GM23338 (cell line): ENCODE results near the gene IL17REL. TPM values are rescaled to one million over a fixed set of nuclear protein-coding genes. Genes with fewer than 3 reads are reported as not detected.

Experiments
- ATAC-seq: fragments of 200-7000 bp; cut with Tn5 transposase; 3 replicates; pipeline ENCODE4 v1.9.1; 2020
- DNase-seq: peaks from one replicate; pipeline ENCODE4 v3.0.0-alpha.2; 2015; ENCODE audit warnings: low spot score
- H2AFZ ChIP-seq: fragments of 200-600 bp; sonication (generic); 2 replicates; pipeline ENCODE4 v1.8.0; 2016; ENCODE audit warnings: antibody characterized with exemption, mild to moderate bottlenecking, moderate library complexity
- H3F3A ChIP-seq: fragments of 200-600 bp; sonication (generic); replicated peaks from 2 replicates; pipeline ENCODE4 v1.8.0; 2017; ENCODE audit warnings: antibody characterized with exemption, mixed run types, low read depth
- H3K27ac ChIP-seq: fragments of 200-600 bp; sonication (generic); 2 replicates; pipeline ENCODE4 v1.6.1; 2016; ENCODE audit warnings: low read depth
- H3K27me3 ChIP-seq: fragments of 200-600 bp; sonication (generic); 2 replicates; pipeline ENCODE4 v1.8.0; 2016; ENCODE audit warnings: mild to moderate bottlenecking, mixed run types, moderate library complexity; ENCODE audit not compliant: insufficient read depth
- H3K36me3 ChIP-seq: fragments of 200-600 bp; sonication (generic); 2 replicates; pipeline ENCODE4 v1.8.0; 2016; ENCODE audit warnings: mild to moderate bottlenecking; ENCODE audit not compliant: insufficient read depth
- H3K4me1 ChIP-seq: fragments of 200-600 bp; sonication (generic); 2 replicates; pipeline ENCODE4 v1.8.0; 2016; ENCODE audit warnings: mild to moderate bottlenecking, moderate library complexity; ENCODE audit not compliant: insufficient read depth
- H3K4me2 ChIP-seq: fragments of 200-600 bp; sonication (generic); 2 replicates; pipeline ENCODE4 v1.7.1; 2017; ENCODE audit warnings: mixed run types
- H3K4me3 ChIP-seq: fragments of 200-600 bp; sonication (generic); 2 replicates; pipeline ENCODE4 v1.6.1; 2016; ENCODE audit warnings: mixed run types
- H3K79me2 ChIP-seq: fragments of 200-600 bp; sonication (generic); replicated peaks from 2 replicates; pipeline ENCODE4 v1.8.0; 2017; ENCODE audit warnings: mild to moderate bottlenecking; ENCODE audit not compliant: insufficient read depth
- H3K9me2 ChIP-seq: fragments of 200-600 bp; sonication (generic); 2 replicates; pipeline ENCODE4 v1.8.0; 2017; ENCODE audit not compliant: insufficient read depth
- H4K20me1 ChIP-seq: fragments of 200-600 bp; sonication (generic); replicated peaks from 2 replicates; pipeline ENCODE4 v1.8.0; 2017; ENCODE audit warnings: mild to moderate bottlenecking; ENCODE audit not compliant: insufficient read depth
- H3K27ac Mint-ChIP-seq: 2 replicates; pipeline ENCODE4 v1.8.0; 2020; ENCODE audit warnings: inconsistent platforms, mild to moderate bottlenecking, moderate library complexity, mixed read lengths
- H3K27me3 Mint-ChIP-seq: 3 replicates; pipeline ENCODE4 v1.8.0; 2022; ENCODE audit warnings: low read depth, mild to moderate bottlenecking, moderate library complexity, mixed read lengths, inconsistent platforms; ENCODE audit not compliant: insufficient read depth, poor library complexity
- H3K36me3 Mint-ChIP-seq: 3 replicates; pipeline ENCODE4 v1.8.0; 2021; ENCODE audit warnings: low read depth, mild to moderate bottlenecking, inconsistent platforms, moderate library complexity, mixed read lengths
- H3K4me1 Mint-ChIP-seq: 3 replicates; pipeline ENCODE4 v1.8.0; 2020; ENCODE audit warnings: mild to moderate bottlenecking, inconsistent platforms, mixed read lengths
- H3K4me3 Mint-ChIP-seq: 3 replicates; pipeline ENCODE4 v1.8.0; 2021; ENCODE audit warnings: moderate library complexity, mild to moderate bottlenecking, inconsistent platforms, mixed read lengths
- H3K9me3 Mint-ChIP-seq: 3 replicates; pipeline ENCODE4 v1.8.0; 2020; ENCODE audit warnings: moderate library complexity, mild to moderate bottlenecking, inconsistent platforms, mixed read lengths
- EZH2 ChIP-seq: fragments of 200-600 bp; sonication (generic); IDR thresholded peaks from one replicate; pipeline ENCODE4 v1.8.0; 2017; ENCODE audit warnings: antibody characterized with exemption, mild to moderate bottlenecking, low read depth; ENCODE audit not compliant: unreplicated experiment
- POLR2AphosphoS5 ChIP-seq: IDR thresholded peaks from 2 replicates; pipeline ENCODE4 v1.6.1; 2016; ENCODE audit warnings: antibody characterized with exemption, low read depth
- ZNF331 ChIP-seq: fragments of 250-450 bp; sonication (Bioruptor Pico); IDR thresholded peaks from 2 replicates; pipeline ENCODE4 v1.5.0; 2020; ENCODE audit warnings: low read depth, mild to moderate bottlenecking, moderate library complexity
- polyA plus RNA-seq: library from polyadenylated mRNA; unstranded; fragments of >200 nt; fragmentation: Nextera tagmentation; extraction: Ambion mirVana; gene quantifications from 2 replicates; pipeline ENCODE4 v1.2.1, GENCODE V29; 2016
- total RNA-seq: library from RNA; depleted of rRNA; stranded (reverse); fragments of >200 nt; shearing (Covaris generic); gene quantifications from 2 replicates; pipeline ENCODE4 v1.2.3, GENCODE V29; 2014
- TF ChIP-seq, protein P1 (sequence below), 2 experiments: fragments of 200-600 bp in 1 of 2; sonication (generic) in 1 of 2; conservative IDR thresholded peaks; 2 replicates each; pipeline versions ENCODE4 v1.5.1 to v1.6.1; 2016 to 2017; ENCODE audit warnings: antibody characterized with exemption in 2 of 2, low read depth in 2 of 2, mild to moderate bottlenecking in 2 of 2, moderate library complexity in 1 of 2
- TF ChIP-seq, protein P2 (sequence below): fragments of 250-450 bp; sonication (Bioruptor Pico); IDR thresholded peaks from 2 replicates; pipeline ENCODE4 v1.5.0; 2020; ENCODE audit warnings: mild to moderate bottlenecking, moderate library complexity

Gene IL17REL
- total and polyA plus RNA-seq, 2 experiments from 2014 or later = 0.31 TPM; not detected in 1

DNA sequence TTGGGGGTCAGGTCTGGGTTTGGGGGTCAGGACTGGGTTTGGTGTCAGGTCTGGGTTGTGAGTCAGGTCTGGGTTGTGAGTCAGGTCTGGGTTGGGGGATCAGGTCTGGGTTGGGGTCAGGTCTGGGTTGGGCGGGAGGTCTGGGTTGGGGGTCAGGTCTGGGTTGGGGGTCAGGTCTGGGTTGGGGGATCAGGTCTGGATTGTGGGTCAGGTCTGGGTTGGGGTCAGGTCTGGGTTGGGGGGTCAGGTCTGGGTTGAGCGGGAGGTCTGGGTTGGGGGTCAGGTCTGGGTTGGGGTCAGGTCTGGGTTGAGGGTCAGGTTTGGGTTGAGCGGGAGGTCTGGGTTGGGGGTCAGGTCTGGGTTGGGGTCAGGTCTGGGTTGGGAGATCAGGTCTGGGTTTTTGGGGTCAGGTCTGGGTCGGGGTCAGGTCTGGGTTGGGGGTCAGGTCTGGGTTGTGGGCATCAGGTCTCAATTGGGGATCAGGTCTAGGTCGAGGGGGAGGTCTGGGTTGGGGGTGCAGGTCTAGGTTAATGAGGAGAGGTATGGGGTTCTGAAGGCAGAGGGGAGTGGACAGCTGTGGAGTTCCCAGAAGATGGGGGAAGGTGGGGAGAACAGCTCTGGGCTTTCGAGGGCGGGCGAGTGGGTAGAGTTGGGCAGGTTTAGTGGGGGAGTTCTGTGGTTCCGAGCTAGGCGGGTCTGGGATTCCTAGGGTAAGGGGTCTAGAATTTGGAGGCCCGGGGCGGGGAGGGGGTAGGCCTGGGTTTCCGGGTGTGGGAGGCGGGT lies 44.9 kb upstream of the IL17REL start:
- no peaks in the 10 kb centered on the region for H4K20me1 ChIP-seq
- H3K9me3 Mint-ChIP-seq = no peaks in the 10 kb centered on the region; the same call in 2 of the 3 replicates
- no peak for ATAC-seq

DNA sequence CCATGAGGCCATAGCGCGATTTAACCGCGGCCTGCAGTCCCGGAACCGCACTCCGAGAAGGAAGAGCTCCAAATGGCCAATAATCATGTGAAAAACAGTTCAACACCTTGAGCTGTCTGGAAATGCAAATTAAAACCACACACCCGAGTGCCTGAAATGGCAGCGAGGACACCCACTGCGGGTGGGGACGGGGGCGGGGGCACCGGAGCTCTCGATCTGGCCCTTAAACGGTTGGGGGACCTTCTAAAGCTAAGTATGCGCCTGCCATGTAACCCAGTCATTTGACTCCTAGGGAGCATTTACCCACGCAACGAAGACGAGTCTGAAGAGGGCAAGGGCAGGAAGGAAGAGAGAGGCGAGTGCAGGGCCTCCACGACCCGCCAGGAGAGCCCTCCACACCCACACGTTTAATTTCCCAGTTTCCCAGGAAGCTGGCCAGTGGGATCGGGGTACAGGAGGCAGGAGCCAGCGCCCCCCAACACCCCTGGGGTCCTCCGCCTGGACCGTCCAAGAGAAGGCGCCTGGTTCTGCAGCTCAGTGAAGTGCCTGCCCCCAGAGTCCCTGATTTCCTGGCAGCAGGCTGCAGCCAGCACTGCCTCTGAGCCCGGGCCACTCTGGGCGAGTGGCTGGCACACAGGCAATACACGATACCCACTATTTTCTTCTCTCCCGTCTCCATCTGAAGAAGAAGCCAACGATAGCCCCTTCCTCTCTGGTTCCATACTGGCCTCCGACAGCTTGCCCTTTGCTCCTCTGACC lies 43.8 kb upstream of the IL17REL start:
- 0 out of 2 replicates have a peak, but pooled peaks cover 3% of the 10 kb centered on the region for H3F3A ChIP-seq
- H3K27me3 ChIP-seq = peaks cover 17% of the 10 kb centered on the region
- ATAC-seq (no peak), DNase-seq (peak; percentile 20)
- Mint-ChIP-seq H3K27ac (no peak overlapping the region), H3K27me3 (peaks cover 20% of the 10 kb centered on the region), H3K4me1 (peaks cover 11% of the 10 kb centered on the region), H3K36me3 (no peaks in the 10 kb centered on the region), H3K4me3 (no peak overlapping the region; the same call in 2 of the 3 replicates), H3K9me3 (no peaks in the 10 kb centered on the region; the same call in 2 of the 3 replicates)
- H3K4me3 ChIP-seq = no peak overlapping the region
- H3K4me2 ChIP-seq = no peak overlapping the region
- peaks cover 5% of the 10 kb centered on the region for H3K4me1 ChIP-seq
- H2AFZ ChIP-seq = no peak overlapping the region
- H3K36me3 ChIP-seq = no peaks in the 10 kb centered on the region
- H3K27ac ChIP-seq = no peak overlapping the region
- no peaks in the 10 kb centered on the region for H3K9me2 ChIP-seq
- TF ChIP-seq, protein P1, sequence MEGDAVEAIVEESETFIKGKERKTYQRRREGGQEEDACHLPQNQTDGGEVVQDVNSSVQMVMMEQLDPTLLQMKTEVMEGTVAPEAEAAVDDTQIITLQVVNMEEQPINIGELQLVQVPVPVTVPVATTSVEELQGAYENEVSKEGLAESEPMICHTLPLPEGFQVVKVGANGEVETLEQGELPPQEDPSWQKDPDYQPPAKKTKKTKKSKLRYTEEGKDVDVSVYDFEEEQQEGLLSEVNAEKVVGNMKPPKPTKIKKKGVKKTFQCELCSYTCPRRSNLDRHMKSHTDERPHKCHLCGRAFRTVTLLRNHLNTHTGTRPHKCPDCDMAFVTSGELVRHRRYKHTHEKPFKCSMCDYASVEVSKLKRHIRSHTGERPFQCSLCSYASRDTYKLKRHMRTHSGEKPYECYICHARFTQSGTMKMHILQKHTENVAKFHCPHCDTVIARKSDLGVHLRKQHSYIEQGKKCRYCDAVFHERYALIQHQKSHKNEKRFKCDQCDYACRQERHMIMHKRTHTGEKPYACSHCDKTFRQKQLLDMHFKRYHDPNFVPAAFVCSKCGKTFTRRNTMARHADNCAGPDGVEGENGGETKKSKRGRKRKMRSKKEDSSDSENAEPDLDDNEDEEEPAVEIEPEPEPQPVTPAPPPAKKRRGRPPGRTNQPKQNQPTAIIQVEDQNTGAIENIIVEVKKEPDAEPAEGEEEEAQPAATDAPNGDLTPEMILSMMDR (conservative IDR thresholded peaks at IDR 0.05; ENCODE audit: low read depth in 2 of 2) = no peak
- TF ChIP-seq EZH2 (no peak), ZNF331 (CRISPR knock-in tag) (no peak), POLR2AphosphoS5 (no peak)
- TF ChIP-seq, protein P2, sequence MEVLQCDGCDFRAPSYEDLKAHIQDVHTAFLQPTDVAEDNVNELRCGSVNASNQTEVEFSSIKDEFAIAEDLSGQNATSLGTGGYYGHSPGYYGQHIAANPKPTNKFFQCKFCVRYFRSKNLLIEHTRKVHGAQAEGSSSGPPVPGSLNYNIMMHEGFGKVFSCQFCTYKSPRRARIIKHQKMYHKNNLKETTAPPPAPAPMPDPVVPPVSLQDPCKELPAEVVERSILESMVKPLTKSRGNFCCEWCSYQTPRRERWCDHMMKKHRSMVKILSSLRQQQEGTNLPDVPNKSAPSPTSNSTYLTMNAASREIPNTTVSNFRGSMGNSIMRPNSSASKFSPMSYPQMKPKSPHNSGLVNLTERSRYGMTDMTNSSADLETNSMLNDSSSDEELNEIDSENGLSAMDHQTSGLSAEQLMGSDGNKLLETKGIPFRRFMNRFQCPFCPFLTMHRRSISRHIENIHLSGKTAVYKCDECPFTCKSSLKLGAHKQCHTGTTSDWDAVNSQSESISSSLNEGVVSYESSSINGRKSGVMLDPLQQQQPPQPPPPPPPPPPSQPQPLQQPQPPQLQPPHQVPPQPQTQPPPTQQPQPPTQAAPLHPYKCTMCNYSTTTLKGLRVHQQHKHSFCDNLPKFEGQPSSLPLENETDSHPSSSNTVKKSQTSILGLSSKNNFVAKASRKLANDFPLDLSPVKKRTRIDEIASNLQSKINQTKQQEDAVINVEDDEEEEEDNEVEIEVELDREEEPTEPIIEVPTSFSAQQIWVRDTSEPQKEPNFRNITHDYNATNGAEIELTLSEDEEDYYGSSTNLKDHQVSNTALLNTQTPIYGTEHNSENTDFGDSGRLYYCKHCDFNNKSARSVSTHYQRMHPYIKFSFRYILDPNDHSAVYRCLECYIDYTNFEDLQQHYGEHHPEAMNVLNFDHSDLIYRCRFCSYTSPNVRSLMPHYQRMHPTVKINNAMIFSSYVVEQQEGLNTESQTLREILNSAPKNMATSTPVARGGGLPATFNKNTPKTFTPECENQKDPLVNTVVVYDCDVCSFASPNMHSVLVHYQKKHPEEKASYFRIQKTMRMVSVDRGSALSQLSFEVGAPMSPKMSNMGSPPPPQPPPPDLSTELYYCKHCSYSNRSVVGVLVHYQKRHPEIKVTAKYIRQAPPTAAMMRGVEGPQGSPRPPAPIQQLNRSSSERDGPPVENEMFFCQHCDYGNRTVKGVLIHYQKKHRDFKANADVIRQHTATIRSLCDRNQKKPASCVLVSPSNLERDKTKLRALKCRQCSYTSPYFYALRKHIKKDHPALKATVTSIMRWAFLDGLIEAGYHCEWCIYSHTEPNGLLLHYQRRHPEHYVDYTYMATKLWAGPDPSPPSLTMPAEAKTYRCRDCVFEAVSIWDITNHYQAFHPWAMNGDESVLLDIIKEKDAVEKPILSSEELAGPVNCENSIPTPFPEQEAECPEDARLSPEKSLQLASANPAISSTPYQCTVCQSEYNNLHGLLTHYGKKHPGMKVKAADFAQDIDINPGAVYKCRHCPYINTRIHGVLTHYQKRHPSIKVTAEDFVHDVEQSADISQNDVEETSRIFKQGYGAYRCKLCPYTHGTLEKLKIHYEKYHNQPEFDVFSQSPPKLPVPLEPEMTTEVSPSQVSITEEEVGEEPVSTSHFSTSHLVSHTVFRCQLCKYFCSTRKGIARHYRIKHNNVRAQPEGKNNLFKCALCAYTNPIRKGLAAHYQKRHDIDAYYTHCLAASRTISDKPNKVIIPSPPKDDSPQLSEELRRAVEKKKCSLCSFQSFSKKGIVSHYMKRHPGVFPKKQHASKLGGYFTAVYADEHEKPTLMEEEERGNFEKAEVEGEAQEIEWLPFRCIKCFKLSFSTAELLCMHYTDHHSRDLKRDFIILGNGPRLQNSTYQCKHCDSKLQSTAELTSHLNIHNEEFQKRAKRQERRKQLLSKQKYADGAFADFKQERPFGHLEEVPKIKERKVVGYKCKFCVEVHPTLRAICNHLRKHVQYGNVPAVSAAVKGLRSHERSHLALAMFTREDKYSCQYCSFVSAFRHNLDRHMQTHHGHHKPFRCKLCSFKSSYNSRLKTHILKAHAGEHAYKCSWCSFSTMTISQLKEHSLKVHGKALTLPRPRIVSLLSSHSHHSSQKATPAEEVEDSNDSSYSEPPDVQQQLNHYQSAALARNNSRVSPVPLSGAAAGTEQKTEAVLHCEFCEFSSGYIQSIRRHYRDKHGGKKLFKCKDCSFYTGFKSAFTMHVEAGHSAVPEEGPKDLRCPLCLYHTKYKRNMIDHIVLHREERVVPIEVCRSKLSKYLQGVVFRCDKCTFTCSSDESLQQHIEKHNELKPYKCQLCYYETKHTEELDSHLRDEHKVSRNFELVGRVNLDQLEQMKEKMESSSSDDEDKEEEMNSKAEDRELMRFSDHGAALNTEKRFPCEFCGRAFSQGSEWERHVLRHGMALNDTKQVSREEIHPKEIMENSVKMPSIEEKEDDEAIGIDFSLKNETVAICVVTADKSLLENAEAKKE (CRISPR knock-in tag) = no peak
- H3K79me2 ChIP-seq = no peaks in the 10 kb centered on the region
- H4K20me1 ChIP-seq = no peaks in the 10 kb centered on the region

More for the DNA sequence above, 44.9 kb upstream of the IL17REL start:
- no peaks in the 10 kb centered on the region for H3K36me3 ChIP-seq
- H2AFZ ChIP-seq = no peak overlapping the region
- Mint-ChIP-seq H3K27me3 (peaks cover 17% of the 10 kb centered on the region), H3K4me3 (peak overlapping the region; percentile 58), H3K4me1 (peaks cover 11% of the 10 kb centered on the region), H3K27ac (no peak overlapping the region), H3K36me3 (no peaks in the 10 kb centered on the region)
- H3K27ac ChIP-seq = no peak overlapping the region
- H3K4me1 ChIP-seq = peaks cover 5% of the 10 kb centered on the region
- no peaks in the 10 kb centered on the region for H3K79me2 ChIP-seq
- peak overlapping the region; percentile 64 for H3K4me2 ChIP-seq
- peaks cover 17% of the 10 kb centered on the region for H3K27me3 ChIP-seq
- TF ChIP-seq, protein P1 (conservative IDR thresholded peaks at IDR 0.05; ENCODE audit: low read depth in 2 of 2) = no peak
- TF ChIP-seq EZH2 = peak; percentile 46
- H3K4me3 ChIP-seq = peak overlapping the region; percentile 69; the same call in 1 of the 2 replicates
- DNase-seq = no peak
- H3K9me2 ChIP-seq = no peaks in the 10 kb centered on the region
- H3F3A ChIP-seq = 0 out of 2 replicates have a peak, but pooled peaks cover 3% of the 10 kb centered on the region
